HG03342 (cell line): ENCODE results near the gene ARL8A.
"Not testable (repeated sequence)": the region's sequence is repeated elsewhere in the genome, so short reads cannot be mapped to it uniquely, and the experiment has no call there.

Experiments
- ATAC-seq: cut with Tn5 transposase; IDR thresholded peaks from one replicate; pipeline ENCODE4 v1.9.1; 2021; ENCODE audit warnings: mild to moderate bottlenecking, moderate library complexity; ENCODE audit not compliant: unreplicated experiment

The ARL8A gene

DNA sequence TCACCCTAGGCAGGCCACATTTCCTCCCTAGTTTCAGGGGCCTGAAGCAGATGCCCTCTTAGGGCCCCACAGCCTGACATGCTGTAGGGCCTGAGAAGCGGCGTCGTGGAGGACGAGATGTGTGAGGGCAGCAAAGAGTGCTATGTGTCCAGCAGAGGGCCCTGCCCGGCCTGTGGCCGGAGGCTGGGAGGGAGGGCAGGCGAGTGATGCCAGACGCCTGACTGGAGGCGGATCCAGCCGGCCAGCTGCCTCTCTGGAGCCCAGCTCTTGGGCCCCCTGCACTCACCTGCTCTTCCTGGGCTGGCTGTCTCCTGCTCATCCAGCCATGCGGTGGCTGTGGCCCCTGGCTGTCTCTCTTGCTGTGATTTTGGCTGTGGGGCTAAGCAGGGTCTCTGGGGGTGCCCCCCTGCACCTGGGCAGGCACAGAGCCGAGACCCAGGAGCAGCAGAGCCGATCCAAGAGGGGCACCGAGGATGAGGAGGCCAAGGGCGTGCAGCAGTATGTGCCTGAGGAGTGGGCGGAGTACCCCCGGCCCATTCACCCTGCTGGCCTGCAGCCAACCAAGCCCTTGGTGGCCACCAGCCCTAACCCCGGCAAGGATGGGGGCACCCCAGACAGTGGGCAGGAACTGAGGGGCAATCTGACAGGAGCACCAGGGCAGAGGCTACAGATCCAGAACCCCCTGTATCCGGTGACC, 21.8 kb downstream of the ARL8A start, which contains the start of gene GPR37L1:
TSS of gene GPR37L1 (plus strand) at position 279 of the 697 bp plus-strand sequence. CDS start at position 326, 47 bp downstream.
- ATAC-seq, result no peak

DNA sequence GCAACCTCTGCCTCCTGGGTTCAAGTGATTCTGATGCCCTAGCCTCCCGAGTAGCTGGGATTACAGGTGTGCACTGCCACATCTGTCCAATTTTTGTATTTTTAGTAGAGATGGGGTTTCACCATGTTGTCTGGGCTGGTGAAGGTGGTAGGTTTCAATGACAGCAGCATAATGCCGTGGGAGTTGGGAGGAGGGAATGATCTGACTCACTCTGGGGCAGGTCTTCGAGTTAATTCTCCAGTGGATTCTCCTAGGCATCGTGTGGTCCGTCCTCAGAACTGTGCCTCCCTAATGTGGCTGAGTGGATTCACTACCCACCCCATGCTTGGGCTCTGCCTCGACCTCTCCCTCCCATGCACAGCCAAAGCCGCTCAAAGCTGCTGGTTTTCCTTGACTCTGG, 23.5 kb downstream of the ARL8A start:
- no peak for ATAC-seq

DNA sequence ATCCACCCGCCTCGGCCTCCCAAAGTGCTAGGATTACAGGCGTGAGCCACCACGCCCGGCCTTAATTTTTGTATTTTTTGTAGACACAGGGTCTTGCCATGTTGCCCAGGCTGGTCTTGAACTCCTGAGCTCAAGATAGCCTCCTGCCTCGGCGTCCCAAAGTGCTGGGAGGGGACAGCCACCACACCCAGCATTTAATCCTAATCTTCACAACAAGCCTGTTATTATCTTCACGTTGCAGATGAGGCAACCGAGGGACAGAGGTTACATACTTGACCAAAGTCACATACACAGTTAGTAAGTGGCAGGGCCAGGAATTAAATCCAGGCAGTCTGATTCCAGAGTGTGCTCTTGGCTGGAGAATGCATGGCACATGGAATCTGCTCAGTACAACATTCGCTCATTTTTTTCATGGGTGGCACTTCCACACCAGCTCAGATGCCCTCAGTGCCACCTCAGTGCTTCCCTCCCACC, 26.6 kb downstream of the ARL8A start:
- no peak for ATAC-seq

DNA sequence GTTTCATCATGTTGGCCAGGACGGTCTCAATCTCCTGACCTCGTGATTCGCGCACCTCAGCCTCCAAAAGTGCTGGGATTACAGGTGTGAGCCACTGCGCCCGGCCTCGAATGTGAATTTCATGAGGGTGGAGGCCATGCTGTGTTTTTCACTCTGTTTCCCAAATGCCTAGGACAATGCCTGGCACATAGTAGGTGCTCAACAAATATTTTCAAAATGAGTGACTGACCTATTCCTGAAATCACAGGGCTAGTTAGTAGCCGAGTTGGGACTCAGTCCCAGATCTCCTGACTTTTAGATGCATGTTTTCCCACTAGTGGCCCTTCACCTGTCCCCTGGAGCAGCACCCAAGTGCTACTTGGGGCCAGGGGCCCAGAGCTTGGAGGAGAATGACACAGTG, 28.2 kb downstream of the ARL8A start:
- ATAC-seq, result no peak

DNA sequence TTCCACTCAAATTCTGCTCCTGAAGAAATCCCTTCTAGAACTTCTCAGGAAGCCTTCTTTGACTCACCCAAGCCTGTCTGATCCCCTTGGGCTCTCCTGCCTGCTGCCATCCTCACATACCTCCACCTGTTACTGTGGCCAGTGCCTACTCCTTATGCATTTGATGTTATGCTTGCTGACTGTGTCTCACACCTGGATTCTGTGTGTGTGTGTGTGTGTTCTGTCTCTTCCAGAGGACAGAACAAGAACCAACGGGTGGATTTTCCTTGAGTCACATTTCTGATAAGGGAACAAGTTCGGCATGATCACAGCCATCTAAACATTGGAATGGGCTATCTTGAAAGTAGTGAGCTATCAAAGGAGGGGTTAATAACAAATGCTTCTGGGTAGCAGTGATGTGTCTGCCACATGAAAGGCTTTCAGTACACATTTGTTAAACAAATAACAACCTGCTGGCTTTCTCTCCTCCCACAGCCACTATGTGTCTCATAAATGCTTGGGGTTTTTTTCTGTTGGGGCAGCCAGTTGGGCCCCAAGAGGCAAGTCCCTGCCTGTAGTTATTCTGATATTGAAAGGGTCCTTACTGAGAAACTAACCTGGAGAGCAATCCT, 30.7 kb downstream of the ARL8A start:
- ATAC-seq, result no peak

DNA sequence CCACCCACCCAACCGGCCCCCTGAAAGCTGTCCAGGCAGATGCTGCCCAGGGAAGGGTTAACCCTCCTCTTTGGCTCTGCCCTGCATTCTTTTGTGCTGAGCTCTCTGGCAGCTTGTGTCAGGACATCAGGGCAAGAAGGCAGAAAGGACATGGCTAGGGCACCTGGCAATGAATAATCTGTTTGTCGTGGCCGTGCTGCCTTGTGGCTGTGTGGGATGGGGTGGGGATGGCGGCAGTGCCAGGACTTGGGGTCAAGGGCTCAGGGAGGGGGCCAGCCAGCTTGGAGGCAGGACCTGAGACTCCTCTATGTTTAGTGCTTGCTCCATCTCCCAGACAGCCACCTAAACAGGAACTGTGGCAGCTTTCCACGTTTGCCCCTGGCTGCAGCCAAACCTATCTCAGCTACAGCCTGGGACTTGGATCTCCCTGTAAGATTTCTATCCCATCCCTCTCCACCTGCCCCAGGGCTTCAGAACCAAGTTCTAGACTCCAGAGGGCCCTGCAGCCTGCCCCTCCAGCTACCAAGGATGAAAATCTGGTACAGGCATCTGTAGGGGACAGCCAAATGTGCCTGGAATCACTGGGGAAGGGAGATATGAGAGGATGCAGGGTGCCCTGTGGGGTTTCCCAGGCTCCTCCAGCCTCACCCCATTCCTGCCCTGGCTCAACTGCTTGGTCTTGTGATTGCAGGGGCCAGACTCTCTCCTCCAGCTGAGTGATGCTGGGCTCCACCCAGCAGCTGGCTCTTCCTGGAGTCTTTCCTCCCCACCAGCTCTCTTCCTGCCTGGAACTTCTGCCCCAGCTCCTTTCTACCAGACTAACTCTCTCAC, 31.5 kb downstream of the ARL8A start:
- no peak for ATAC-seq

DNA sequence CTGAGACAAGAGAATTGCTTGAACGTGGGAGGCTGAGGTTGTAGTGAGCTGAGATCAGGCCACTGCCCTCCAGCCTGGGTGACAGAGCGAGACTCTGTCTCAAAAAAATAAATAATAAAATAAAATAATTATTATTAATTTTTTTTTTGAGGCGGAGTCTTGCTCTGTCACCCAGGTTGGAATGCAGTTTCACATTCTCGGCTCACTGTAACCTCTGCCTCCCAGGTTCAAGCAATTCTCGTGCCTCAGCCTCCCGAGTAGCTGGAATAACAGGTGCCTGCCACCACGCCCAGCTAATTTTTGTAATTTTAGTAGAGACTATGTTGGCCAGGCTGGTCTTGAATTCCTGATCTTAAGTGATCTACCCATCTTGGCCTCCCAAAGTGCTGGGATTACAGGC, 32.9 kb downstream of the ARL8A start:
- ATAC-seq, result not testable (repeated sequence)

DNA sequence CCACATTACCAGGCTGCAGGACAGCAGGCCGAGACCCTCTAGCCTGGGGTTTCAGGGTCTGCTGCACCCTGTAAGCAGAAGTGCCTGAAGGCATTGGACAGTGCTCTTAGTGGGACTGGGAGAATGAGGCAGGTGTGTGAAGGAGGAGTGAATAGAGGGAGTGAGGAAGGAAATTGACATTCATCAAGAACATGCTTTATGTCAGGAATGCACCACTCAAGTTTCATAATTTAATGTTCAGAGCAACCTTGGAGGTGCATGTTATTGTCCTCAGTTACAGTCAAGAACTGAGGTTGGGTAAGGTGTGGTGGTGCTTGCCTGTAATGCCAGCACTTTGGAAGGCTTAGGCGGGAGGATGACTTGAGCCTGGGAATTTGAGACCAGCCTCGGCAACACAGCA, 33.6 kb downstream of the ARL8A start:
- no peak for ATAC-seq

DNA sequence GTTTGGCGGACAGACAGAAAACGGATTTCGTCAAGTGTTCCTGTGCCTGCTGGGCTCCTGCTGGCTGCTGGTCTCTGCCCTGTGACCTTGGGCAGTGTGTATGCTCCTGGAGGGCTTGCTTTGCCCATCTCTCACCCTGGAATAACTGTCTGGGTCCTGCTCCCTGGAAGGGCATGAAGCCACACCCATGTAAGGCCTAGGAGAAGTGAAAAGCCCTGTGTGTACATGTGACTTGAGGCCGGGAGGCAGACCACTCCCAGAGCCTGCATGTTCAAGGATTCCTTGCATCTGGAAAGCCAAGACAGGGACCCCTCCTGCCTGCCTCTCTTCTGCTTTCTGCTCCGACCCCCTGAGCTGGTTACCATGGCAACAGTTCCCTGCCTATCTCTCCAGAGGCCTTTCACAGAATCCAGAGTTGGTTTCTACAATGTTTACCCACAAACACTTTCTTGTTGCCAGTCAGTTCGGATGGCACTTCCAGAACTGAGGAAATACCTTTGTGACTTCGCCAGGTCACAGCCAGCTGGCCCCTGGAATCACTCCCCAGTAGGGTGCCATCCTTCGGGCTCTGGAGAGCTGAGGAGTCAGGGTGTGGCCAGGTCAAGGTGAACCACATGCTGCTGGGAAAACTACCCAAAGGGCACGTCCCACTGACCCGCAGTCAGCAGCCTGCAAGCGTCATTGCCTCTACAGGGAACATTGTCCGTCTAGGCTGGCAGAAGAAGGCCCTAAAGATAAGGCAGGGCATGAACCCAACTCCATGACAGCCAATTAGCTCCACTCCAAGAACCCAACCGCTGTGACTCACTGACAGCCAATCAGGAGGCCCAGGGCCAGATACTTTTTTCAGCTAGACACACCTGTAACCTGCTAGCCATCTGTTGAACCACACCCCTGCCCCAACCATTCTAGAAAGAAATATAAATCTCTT, 36.5 kb downstream of the ARL8A start:
- ATAC-seq, result no peak

DNA sequence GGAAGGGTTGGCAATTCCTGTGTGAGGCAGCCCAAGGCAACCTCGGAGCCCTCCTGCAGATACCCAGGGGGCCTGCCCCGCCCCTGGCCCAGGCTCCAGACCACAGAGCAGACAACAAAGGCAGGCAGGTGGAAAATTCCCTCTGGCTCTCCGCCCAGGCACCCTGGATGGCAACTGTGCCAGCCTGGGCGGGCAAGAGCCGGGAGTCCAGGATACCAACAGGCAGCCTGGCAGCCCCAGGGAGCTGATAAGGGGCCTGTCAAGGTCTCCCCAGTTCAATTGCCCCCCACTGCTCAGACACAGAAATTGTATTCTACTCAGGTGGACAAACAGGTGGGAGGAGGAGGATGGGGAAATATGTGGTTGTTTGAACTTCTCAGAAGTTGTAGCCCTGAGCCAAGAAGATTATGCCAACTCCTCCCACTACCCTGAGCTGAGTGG, 37.2 kb downstream of the ARL8A start:
- ATAC-seq, result no peak

DNA sequence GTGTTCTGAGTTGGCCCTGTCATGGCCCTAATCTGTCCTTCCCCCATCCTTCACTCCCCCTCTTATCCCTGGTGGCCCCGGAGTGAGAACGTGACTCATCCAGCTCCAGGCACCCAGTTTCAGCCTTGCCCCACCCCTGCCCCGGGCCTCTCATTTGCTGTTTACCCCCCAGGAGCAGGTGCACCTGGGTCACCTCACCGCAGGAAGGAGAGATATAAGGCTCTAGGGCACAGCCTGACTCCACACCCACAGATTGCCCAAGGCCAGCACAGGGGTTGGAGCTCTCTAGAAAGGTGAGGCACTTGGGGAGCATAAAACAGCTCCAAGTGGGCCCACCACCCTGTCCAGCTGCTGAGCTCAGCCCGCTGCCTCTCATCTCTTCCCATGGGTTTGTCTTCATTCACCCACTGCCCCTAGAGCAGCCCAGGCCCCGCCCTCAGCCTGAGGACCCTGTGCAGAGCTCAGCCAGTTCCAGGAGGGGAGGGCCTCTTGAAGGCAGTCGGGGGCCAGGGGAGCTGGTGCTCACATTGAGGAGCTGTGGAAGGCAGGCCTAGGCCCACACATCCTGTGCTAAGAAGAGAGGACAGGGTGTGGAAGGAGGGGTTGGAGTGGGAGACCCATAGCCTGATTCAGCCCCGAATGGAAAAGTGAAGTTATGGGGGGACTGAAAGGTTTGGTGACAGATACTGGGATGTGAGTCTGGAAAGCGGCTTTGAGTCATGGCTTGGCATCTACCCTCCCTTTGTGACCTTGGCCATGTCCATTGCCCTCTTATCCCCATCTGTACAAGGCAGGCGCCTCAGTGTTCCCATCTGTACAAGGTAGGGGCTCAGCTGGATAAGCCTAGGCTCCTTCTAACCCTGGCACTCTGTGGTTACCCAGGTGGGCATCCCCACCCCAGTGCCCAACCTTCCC, 37.9 kb downstream of the ARL8A start:
- no peak for ATAC-seq

DNA sequence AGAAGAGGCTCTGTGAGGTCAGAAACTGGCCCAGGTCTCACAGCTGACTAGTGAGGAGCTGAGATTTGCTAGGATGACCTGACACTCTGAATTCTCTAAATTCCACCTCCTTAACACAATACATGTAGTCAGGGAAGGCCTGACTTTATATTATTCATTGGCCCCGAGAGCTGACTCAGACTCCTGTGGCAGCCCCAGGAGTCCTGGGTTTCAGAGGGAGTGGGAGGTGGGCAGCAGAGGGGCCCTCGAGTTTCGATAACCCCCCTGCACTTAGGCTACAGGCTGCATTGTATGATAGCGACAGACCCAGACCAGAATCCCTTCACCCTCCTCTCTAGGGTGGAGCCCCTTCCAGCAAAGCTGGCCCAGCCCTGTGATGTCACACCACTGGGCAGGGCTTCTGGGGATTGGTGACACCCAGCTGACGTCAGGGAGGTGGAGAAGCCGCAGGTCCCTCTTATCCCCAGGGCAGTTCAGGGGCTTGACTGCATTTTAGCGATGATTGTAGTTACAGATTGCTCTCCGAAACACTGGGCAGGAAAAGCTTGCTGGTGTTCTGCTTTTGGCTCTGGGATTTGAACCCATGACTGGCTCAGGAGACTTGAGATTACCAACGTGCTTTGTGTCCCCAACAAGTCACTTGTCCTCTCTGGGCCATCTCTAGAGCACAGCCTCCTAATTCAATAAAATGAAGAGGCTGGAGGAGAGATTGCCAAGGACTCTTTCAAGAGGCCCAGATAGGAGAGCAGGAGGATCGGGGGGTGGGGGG, 38.8 kb downstream of the ARL8A start:
- ATAC-seq, result no peak

DNA sequence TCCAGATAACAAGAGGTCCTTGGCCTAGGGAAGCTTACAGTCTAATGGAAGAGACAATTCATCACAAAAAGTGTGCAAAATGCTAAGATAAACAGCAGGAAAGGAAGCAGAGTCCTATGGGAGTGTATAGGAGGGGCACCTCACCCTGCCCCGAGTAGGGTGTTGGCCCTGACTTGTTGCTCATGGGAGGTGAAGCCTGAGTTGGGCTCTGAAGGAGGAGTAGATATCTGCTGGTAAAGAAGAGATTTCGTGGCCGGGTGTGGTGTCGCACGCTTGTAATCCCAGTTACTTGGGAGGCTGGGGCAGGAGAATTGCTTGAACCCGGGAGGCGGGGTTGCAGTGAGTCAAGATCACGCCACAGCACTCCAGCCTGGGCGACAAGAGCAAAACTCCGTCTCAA, 40.5 kb downstream of the ARL8A start:
- no peak for ATAC-seq

DNA sequence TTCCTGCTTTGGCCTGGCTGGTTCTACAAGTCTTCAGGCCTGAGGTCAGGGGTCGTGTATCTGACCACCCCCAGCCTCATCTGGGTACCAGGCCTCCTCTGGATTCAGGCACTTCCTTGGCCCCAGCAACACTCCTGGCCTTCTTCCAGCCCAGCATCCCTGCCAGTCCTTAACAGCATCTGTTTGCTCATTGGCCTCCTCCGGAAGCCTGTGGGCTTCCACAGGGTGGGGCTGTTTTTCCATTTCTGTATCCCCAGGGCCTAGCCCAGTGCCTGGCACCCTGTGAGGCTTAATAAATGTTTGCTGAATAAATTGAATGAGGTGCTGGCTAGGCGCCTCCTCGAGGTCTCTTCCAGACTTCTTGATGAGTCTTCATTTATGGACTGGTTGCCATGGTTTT, 43.4 kb downstream of the ARL8A start:
- no peak for ATAC-seq

DNA sequence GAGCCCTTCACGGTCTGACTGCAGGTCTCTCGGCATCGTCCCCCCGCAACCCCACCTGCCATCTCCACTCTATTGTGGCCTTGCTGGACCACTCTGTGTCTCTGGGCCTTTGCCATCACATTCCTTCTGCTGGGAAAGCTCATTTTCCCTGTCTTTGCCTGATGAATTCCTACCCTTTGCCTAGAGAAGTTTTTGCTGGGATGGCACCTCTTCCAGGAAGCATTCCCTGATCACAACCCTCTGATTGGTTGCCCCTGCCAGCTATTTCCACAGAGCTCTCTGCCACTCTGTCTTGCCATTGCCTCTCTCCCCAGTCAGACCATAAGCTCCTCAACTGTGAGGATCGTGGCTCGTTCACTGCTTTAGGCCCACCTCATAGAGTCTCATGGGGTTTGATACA, 50.7 kb downstream of the ARL8A start:
- no peak for ATAC-seq

DNA sequence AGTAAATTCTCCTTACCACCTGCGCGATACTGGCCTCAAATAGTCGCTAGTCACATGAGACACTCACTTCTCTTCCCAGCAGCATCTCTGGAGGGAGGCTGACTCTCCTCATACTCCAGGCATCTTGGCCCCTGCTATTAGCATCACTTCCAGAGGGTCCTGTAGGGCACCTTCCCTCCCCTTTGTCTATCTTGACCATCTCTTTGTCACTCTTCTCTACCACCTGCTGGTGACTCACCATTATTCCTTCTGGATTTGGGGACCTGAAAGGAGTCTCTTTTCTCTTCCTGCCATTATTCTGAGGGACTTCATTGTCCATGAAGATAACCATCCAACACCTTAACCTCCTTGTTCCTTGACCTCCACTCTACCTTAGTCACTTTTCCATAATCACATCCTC, 53.5 kb downstream of the ARL8A start:
- ATAC-seq, result no peak

DNA sequence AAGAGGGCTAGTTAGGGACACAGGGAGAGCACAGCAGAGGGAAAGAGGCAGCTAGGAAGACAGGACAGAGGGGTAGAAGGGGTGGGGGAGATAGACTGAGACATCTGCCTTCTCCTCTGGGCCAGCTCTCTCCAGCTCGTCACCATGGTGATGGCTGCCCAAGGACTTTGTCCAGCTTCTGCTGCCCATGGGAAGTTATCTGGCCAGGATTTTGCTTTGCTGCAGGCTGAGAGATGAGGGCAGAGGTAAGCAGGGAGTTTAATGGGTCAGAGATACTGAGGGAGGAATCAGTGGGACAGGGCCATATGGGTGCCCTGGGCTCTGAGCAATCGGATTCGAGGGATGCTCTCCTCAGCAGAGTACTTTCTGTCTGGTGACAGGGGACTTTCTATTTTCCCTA, 56.3 kb downstream of the ARL8A start:
- ATAC-seq, result no peak

DNA sequence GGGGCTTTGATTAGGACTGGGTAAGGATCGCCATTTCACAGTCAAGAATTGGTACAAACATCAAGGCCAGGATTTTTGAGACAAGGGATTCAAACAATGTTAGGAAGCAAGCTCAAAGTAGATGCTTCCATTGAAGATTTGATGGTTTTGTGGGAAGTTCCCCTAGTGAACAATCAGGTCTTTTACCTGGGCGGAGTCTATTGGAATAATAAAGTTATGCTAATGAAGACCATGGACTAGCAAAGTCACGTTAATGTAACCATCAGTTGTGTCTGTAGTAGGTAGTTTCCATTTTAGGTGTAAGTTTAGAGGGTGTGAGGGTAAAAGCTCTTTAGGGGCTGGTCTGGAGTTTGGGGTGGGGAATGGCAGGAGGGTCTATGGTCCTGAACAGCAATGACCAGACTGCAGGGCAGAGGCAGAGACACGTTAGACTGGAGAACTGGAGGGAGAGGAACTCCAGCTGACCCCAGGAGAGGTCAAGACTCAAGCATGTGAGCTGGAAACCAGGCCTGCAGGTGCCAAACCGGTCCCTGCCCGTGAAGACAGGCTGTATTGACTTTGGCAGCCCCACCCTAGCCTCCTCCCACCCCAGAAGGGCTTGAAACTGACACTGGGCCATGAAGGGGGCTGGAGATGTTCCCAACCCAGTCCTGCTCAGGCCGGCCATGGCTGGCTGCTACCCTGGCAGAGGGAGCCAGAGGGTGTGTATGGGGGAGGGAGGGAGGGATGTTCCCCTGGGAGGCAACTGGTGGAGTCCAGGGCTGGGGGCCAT, 57.8 kb downstream of the ARL8A start:
- no peak for ATAC-seq
